SK-N-SH (cell line): Measurements from ENCODE around the gene RPS6KC1.

Experiments used
- CTCF ChIP-seq: fragments of 200-600 bp; sonication (generic); IDR thresholded peaks from 2 replicates; pipeline ENCODE4 v1.6.1; 2017; ENCODE audit warnings: antibody characterized with exemption, mild to moderate bottlenecking, moderate library complexity
- EP300 ChIP-seq, 2 experiments: IDR thresholded peaks; 2 replicates each; pipeline versions ENCODE4 v1.4.0 to v1.6.1; 2012; ENCODE audit warnings: borderline replicate concordance in 1 of 2, low read depth in 1 of 2, low read length in 1 of 2
- EZH2phosphoT487 ChIP-seq: fragments of 200-600 bp; sonication (generic); IDR thresholded peaks from 2 replicates; pipeline ENCODE4 v1.6.1; 2017; ENCODE audit warnings: low read depth, mixed run types, mild to moderate bottlenecking, antibody characterized with exemption, moderate library complexity, borderline replicate concordance
- MAX ChIP-seq: IDR thresholded peaks from 2 replicates; pipeline ENCODE4 v1.4.0; 2012; ENCODE audit warnings: low read depth

- no peak for TF ChIP-seq CTCF
- no peak for TF ChIP-seq EP300 (IDR thresholded peaks at IDR 0.05; ENCODE audit: borderline replicate concordance in 1 of 2, low read depth in 1 of 2, low read length in 1 of 2)
- no peak for TF ChIP-seq EZH2phosphoT487
- no peak for TF ChIP-seq MAX
Observed at GRCh38 chr1:213055767-213056166, 4.7 kb downstream of the RPS6KC1 start.
